Skeletal muscle cell (primary cell): ENCODE data around the gene IFITM1.
A peak's percentile ranks its signal among the peaks of the same experiment; 100 is the strongest.
"Not testable (repeated sequence)": the region's sequence is repeated elsewhere in the genome, so short reads cannot be mapped to it uniquely, and the experiment has no call there.

Experiments used
- DNase-seq: peaks from one replicate; pipeline ENCODE4 v3.0.0-alpha.2; 2010; ENCODE audit warnings: low read depth
- H3K4me3 ChIP-seq: 2 replicates; pipeline ENCODE4 v1.5.1; 2011; ENCODE audit warnings: low read depth, mild to moderate bottlenecking, control low read depth, low read length, moderate library complexity

The IFITM1 gene

GRCh38 chr11:355581-356458 lies 42.0 kb downstream of the IFITM1 start:
- peak overlapping the region; percentile 25 for H3K4me3 ChIP-seq
- DNase-seq, result peak; percentile 92

- H3K4me3 ChIP-seq, result no peak overlapping the region
- no peak for DNase-seq
Measured at GRCh38 chr11:356610-357009, 42.8 kb downstream of the IFITM1 start.

GRCh38 chr11:357582-357981 lies 43.7 kb downstream of the IFITM1 start:
- no peak for DNase-seq
- H3K4me3 ChIP-seq, result no peak overlapping the region

GRCh38 chr11:358129-358800 lies 44.4 kb downstream of the IFITM1 start:
- DNase-seq, result no peak
- no peak overlapping the region for H3K4me3 ChIP-seq

GRCh38 chr11:359181-359714 lies 45.4 kb downstream of the IFITM1 start:
- DNase-seq, result no peak
- no peak overlapping the region for H3K4me3 ChIP-seq

- DNase-seq, result no peak
- H3K4me3 ChIP-seq, result no peak overlapping the region
Measured at GRCh38 chr11:360326-361280, 46.8 kb downstream of the IFITM1 start.

GRCh38 chr11:362642-363442 lies 49.0 kb downstream of the IFITM1 start:
- no peak for DNase-seq
- no peak overlapping the region for H3K4me3 ChIP-seq

- not testable (repeated sequence) for H3K4me3 ChIP-seq, DNase-seq
Measured at GRCh38 chr11:363443-363805, 49.6 kb downstream of the IFITM1 start.

GRCh38 chr11:363948-364761 lies 50.3 kb downstream of the IFITM1 start:
- no peak for DNase-seq
- no peak overlapping the region for H3K4me3 ChIP-seq
